ENCODE results near the gene PTDSS2.

DNA sequence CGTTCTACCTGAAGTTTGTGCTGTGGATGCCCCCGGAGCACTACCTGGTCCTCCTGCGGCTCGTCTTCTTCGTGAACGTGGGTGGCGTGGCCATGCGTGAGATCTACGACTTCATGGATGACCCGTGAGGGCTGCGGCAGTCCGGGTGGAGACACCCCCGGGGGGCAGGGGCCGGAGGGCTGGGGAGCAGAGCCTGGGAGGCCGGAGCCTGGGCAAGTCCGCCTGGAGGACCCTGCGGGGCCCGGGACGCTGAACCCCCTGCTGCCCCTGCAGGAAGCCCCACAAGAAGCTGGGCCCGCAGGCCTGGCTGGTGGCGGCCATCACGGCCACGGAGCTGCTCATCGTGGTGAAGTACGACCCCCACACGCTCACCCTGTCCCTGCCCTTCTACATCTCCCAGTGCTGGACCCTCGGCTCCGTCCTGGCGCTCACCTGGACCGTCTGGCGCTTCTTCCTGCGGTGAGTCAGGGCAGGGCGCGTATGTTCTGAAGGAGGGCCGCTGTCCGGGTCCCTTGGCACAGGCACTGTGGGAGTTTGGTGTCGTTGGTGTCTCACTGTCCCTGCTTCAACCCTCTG, 39.6 kb downstream of the PTDSS2 start:
- TF ChIP-seq CTCF (IDR thresholded peaks at IDR 0.05; ENCODE audit: low read depth, low read length) (no peak), POLR2A (IDR thresholded peaks at IDR 0.05; ENCODE audit: extremely low read depth, insufficient read length) (no peak), MYC (IDR thresholded peaks at IDR 0.05; ENCODE audit: low read depth, low read length) (no peak)
- TF ChIP-seq, protein P1, sequence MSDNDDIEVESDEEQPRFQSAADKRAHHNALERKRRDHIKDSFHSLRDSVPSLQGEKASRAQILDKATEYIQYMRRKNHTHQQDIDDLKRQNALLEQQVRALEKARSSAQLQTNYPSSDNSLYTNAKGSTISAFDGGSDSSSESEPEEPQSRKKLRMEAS (IDR thresholded peaks at IDR 0.05; ENCODE audit: low read depth, low read length), result no peak

Measured in NB4 (cell line).